ENCODE data around the gene MAD2L2.

DNA sequence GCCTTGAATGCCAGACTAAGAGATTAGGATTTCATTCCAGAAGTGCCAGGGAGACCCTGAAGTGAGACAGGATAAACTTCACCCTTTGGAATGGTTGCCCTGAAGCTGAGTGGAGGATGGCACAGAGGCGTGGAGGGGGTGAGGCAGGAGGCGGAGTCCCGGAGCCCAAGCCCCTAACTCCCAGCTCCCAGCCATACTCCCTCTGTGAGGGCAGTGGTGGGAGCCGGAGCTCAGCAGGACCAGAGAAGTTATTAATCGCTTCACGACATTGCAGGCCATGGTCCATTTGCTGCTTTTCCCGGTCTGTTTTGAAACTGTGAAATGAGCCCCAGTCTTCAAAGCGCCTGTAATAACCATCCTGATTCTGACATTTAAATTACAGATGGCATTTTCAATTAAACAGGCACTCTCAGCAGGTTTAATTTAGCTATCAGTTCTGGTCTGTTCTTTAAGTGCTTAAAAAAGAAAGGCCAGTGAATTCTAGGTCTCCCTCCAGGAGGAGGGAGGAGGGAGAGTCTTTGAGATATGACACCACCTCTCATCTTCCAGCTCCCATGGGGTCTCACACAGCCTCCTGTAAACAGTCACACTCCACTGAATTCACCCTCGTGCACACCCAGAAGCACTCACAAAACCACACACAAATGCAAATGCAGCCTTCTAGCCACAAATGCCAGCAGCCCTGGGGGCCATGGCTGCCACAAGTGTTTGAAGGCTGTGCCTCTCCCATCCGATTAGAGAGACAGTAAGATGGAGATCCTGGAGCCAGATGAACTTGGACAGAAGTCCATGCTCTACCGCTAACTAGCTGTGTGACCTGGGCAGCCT is 46.4 kb downstream of the MAD2L2 start:
- no peak for TF ChIP-seq EZH2 (IDR thresholded peaks at IDR 0.05; ENCODE audit: low read length, missing control alignments)
- TF ChIP-seq, protein P1, sequence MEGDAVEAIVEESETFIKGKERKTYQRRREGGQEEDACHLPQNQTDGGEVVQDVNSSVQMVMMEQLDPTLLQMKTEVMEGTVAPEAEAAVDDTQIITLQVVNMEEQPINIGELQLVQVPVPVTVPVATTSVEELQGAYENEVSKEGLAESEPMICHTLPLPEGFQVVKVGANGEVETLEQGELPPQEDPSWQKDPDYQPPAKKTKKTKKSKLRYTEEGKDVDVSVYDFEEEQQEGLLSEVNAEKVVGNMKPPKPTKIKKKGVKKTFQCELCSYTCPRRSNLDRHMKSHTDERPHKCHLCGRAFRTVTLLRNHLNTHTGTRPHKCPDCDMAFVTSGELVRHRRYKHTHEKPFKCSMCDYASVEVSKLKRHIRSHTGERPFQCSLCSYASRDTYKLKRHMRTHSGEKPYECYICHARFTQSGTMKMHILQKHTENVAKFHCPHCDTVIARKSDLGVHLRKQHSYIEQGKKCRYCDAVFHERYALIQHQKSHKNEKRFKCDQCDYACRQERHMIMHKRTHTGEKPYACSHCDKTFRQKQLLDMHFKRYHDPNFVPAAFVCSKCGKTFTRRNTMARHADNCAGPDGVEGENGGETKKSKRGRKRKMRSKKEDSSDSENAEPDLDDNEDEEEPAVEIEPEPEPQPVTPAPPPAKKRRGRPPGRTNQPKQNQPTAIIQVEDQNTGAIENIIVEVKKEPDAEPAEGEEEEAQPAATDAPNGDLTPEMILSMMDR (conservative IDR thresholded peaks at IDR 0.05 in 1 of 2, IDR thresholded peaks at IDR 0.05 in 1 of 2; ENCODE audit: low read depth in 1 of 2, low read length in 2 of 2) = no peak

Data from fibroblast of lung (primary cell).